Measurements from ENCODE around the gene DDI2. TPM values are rescaled to one million over a fixed set of nuclear protein-coding genes. Genes with fewer than 3 reads are reported as not detected.
"Not testable (repeated sequence)": the region's sequence is repeated elsewhere in the genome, so short reads cannot be mapped to it uniquely, and the experiment has no call there.

Gene DDI2
- total RNA-seq, 1 experiment from 2014 or later, result 6.2 TPM

DNA sequence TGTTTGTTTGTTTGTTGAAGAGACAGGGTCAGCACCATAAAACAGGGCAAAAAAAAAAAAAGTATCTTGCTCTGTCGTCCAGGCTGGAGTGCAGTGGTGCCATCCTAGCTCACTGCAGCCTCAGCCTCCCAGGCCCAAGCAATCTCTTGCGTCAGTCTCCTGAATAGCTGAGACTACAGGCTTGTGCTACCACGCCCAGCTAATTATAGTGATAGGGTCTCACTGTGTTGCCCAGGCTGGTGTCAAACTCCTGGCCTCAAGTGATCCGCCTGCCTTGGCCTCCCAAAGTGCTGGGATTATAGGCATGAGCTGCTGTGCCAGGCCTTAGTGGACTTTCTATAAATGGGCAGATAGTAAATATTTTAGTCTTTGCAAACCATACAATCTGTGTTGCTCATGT lies 19.2 kb downstream of the DDI2 start:
- DNase-seq (ENCODE audit: low spot score), result no peak

DNA sequence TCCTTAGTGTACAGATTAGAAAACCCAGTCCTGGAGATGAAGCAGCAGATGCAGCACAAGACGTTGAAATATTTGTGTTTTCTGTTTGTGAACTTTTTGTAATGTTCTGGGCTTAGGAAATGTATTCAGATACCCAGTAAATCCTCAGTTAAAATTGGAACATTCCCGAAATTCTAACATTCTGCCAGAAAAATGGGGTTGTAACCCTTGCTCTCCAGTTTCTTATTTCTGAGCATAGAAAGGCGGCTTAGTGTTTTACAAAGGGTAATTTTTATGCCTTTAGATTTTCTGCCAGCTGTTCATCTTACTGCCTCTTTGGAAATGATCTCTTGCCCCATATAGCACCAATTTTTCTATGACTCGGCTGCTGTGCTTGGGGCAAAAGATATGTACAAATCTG lies 20.6 kb downstream of the DDI2 start:
- DNase-seq (ENCODE audit: low spot score), result no peak

DNA sequence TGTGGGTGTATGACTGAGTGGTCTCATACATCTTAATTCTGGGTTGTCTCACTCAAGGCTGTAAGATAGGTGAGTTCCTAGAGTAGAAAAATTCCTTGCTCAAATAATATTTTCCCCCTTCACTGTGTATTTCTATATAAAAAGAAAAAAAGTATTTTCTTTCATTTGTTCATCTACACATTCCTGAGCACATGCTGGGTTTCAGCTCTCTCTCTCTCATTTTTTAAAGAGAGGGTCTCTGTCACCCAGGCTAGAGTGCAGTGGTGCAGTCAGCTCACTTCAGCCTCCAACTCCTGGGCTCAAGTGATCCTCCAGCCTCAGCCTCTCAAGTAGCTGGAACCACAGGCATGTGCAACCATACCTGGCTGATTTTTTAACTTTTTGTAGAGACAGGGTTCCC lies 22.0 kb downstream of the DDI2 start:
- DNase-seq (ENCODE audit: low spot score), result no peak

DNA sequence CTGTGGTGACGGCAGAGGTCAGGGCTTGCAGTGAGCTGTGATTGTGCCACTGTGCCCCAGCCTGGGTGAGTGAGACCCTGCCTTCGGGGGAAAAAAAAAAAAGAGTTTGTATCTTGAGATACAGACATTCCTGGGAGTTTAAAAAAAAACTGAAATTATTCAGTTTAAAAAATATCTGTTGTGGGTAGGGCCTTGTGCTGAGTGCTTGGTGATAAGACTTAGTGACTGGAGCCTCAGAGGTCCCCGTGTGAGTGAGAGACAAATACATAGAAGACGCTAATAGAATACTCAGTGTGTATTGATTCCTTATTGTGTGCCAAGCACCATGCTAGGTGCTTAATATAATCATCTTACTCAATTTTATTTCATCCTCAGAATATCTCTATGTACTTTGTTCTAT lies 22.7 kb downstream of the DDI2 start:
- no peak for DNase-seq (ENCODE audit: low spot score)

- DNase-seq (ENCODE audit: low spot score), result no peak
Measured at GRCh38 chr1:15640667-15641066, 23.4 kb downstream of the DDI2 start.

- DNase-seq (ENCODE audit: low spot score), result no peak
Measured at GRCh38 chr1:15649937-15650336, 32.7 kb downstream of the DDI2 start.

DNA sequence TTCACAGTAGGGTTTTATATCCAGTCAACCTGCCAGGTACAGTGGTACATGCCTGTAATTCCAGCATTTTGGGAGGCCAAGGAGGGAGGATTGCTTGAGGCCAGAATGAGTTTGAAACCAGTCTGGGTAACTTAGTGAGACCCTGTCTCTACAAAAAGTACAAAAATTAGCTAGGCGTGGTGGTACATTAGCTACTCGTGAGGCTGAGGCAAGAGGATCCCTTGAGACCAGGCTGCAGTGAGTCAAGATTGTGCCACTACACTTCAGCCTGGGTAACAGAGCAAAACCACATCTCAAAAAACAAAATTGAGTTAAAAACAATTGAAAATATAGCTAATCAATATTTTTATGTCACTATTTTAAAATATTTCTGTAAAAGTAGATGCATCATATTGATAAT lies 33.2 kb downstream of the DDI2 start:
- no peak for DNase-seq (ENCODE audit: low spot score)

DNA sequence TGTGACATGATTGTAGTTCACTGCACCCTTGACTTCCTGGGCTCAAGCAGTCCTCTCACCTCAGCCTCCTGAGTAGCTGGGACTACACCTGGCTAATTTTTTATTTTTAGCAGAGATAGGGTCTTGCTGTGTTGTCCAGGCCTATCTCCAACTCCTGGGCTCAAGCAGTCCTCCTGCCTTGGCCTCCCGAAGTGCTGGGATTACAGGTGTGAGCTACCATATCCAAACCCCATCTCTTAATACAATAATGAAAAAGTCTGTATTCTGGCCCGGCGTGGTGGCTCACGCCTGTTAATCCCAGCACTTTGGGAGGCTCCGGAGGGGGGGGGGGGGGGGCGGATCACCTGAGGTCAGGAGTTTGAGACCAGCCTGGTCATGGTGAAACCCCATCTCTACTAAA lies 34.9 kb downstream of the DDI2 start:
- not testable (repeated sequence) for DNase-seq (ENCODE audit: low spot score)

DNA sequence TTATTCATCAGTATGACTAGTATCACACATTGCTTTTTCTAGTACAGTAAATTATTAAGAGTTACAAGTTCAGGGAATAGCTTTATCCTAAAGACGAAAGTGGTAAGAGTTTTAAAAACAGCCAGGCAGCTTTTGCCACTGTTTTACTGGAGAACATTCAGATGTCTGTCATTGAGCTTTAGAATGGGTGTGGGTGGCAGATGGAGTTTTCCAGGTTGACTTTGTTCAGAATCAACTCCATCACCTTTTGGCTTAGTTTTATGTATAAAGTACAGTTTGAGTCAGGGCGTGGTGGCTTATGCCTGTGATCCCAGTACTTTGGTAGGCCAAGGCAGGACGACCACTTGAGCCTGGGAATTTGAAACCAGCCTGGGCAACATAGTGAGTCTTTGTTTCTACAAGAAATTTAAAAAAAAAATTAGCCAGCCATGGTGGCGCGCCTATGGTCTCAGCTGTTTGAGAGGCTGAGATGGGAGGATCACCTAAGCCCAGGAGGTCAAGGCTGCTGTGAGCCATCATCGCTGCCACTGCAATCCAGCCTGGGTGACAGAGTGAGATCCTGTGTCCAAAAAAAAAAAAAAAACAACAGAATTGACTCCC lies 36.9 kb downstream of the DDI2 start:
- no peak for DNase-seq (ENCODE audit: low spot score)

- no peak for DNase-seq (ENCODE audit: low spot score)
Measured at GRCh38 chr1:15656464-15656863, 39.2 kb downstream of the DDI2 start.

GRCh38 chr1:15657021-15657420 lies 39.8 kb downstream of the DDI2 start:
- no peak for DNase-seq (ENCODE audit: low spot score)

DNA sequence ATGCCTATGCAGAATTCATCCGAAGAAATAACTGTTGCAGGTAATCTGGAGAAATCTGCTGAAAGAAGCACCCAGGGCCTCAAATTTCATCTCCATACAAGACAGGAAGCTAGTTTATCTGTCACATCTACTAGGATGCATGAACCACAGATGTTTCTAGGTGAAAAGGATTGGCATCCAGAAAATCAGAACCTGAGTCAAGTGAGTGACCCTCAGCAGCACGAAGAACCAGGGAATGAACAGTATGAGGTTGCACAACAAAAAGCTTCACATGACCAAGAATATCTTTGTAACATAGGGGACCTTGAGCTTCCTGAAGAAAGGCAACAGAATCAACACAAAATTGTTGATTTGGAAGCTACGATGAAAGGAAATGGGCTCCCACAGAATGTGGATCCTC lies 42.9 kb downstream of the DDI2 start:
- DNase-seq (ENCODE audit: low spot score), result no peak

- DNase-seq (ENCODE audit: low spot score), result no peak
Measured at GRCh38 chr1:15662477-15662876, 45.2 kb downstream of the DDI2 start.

DNA sequence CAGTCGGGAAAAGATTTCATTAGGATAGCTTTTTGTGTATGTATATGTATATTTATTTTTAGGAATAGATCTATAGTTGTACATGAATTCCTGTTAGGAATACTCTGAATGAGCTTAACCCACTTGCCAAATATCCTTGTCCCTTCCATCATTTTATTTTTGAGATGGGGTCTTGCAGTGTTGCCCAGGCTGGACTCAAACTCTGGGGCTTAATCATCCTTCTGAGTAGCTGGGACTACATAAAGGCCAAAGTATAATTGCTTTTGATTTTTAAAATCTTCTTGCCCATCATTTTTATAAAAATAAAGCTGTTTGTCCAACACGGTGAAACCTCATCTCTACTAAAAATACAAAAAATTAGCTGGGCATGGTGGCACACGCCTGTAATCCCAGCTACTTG lies 46.7 kb downstream of the DDI2 start:
- no peak for DNase-seq (ENCODE audit: low spot score)

- no peak for DNase-seq (ENCODE audit: low spot score)
Measured at GRCh38 chr1:15667362-15667761, 50.1 kb downstream of the DDI2 start.

- no peak for DNase-seq (ENCODE audit: low spot score)
Measured at GRCh38 chr1:15668089-15668754, 51.0 kb downstream of the DDI2 start.

GRCh38 chr1:15669074-15669473 lies 51.8 kb downstream of the DDI2 start:
- DNase-seq (ENCODE audit: low spot score), result no peak

- no peak for DNase-seq (ENCODE audit: low spot score)
Measured at GRCh38 chr1:15669864-15670263, 52.6 kb downstream of the DDI2 start.

- DNase-seq (ENCODE audit: low spot score), result no peak
Measured at GRCh38 chr1:15671430-15671829, 54.2 kb downstream of the DDI2 start.

DNA sequence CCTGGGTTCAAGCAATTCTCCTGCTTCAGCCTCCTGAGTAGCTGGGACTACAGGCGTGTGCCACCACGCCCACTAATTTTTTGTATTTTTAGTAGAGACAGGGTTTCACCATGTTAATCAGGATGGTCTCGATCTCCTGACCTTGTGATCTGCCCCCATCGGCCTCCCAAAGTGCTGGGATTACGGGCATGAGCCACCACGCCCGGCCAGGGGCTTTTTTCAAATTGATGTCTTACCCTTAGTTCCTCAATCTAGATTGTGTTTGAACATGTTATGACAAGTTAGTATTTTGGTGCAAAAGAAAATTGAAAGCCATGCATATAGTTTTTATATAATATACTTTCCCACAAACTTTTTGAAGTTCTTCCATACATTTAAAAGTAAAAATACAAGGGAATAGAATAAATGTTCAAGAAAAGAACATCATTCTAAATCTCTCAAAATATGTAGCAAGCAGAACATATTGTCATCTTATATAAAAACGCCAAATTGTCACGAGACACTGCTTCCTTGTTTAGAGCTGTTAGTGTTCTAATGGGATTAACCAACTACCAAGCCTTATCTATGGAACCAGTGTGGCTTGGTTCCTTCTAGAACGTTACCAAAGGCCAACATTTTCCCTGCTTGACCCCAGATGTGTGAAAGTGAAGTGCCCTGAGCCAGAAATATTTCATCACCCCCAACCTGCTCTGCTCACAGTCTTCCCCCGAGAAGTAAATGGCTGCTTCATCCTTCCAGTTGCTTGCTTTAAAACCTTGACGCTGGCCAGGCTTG lies 57.3 kb downstream of the DDI2 start:
- DNase-seq (ENCODE audit: low spot score), result no peak

GRCh38 chr1:15676010-15676409 lies 58.8 kb downstream of the DDI2 start:
- no peak for DNase-seq (ENCODE audit: low spot score)

DNA sequence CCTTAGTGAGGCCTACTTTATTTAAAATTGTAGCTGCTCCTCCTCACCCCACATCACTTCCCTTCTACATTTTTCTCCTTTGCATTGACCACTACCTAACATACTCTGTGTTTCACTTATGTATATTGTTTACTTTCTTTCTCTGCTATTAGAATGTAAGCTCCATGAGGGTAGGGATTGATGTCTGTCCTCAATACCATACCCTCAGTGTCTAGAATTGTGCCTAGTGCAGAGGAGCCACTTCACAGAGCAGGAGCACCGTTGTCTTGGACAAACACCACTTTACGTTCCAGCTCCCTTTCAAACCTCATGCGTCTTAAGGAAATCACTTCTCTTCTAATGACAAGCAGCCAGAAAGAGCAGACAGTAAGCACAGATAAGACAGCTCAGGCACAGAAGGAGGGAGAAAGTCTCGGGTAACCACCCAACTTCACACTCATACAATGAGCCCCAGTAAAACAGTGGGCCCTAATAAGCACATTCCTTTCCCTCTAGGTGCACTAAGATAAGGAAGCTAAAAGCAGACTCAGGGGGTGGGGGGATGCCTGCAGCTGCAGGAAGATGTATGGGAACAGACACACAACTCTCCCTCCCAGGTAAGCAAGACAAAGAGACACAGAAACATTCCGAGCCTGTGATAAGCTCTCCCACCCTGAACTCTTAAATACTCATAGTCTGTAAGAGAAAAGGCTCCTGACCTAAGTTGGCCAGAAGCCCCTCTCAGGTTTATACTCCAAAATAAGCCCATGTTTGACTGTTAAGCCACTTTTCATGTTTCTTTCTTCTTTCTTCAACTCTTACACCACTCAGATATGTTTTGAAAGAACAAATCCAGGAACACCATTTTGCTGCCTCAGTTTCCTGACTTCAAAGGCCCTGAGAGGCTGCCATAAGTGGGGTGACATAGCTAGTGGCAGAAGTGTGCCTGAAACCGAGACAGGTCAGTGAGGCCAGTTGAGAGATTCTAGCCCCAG lies 59.7 kb downstream of the DDI2 start:
- no peak for DNase-seq (ENCODE audit: low spot score)
